ENCODE measurements around the gene EIF4G2.
"Not testable (repeated sequence)": the region's sequence is repeated elsewhere in the genome, so short reads cannot be mapped to it uniquely, and the experiment has no call there.

The EIF4G2 gene

GRCh38 chr11:10808553-10809372, at the start of gene EIF4G2:
Gene EIF4G2 (minus strand): TSS chr11:10808926.
- DNase-seq (ENCODE audit: low read depth in 2 of 2), result peak; percentile 95 to 96

GRCh38 chr11:10857709-10858438, 49.1 kb upstream of the EIF4G2 start, which contains the start of gene ZBED5:
Gene ZBED5 (minus strand): TSS chr11:10858053. CDS start chr11:10854945, 3,108 bp downstream.
- peak; percentile 89 to 90 for DNase-seq (ENCODE audit: low read depth in 2 of 2)

GRCh38 chr11:10857459-10857708, 48.7 kb upstream of the EIF4G2 start:
- DNase-seq (ENCODE audit: low read depth in 2 of 2), result no peak

- peak in 1 of 2 experiments; percentile 19 for DNase-seq (ENCODE audit: low read depth in 2 of 2)
These were observed 48.1 kb upstream of the EIF4G2 start for GRCh38 chr11:10856689-10857458.

GRCh38 chr11:10855295-10855694, 46.6 kb upstream of the EIF4G2 start:
- DNase-seq (ENCODE audit: low read depth in 2 of 2), result no peak

- DNase-seq (ENCODE audit: low read depth in 2 of 2), result no peak
These were observed 39.5 kb upstream of the EIF4G2 start for GRCh38 chr11:10847960-10848860.

- no peak for DNase-seq (ENCODE audit: low read depth in 2 of 2)
These were observed 37.9 kb upstream of the EIF4G2 start for GRCh38 chr11:10846660-10847059.

GRCh38 chr11:10845589-10845988, 36.9 kb upstream of the EIF4G2 start:
- no peak for DNase-seq (ENCODE audit: low read depth in 2 of 2)

GRCh38 chr11:10844796-10845195, 36.1 kb upstream of the EIF4G2 start:
- DNase-seq (ENCODE audit: low read depth in 2 of 2), result no peak

DNA sequence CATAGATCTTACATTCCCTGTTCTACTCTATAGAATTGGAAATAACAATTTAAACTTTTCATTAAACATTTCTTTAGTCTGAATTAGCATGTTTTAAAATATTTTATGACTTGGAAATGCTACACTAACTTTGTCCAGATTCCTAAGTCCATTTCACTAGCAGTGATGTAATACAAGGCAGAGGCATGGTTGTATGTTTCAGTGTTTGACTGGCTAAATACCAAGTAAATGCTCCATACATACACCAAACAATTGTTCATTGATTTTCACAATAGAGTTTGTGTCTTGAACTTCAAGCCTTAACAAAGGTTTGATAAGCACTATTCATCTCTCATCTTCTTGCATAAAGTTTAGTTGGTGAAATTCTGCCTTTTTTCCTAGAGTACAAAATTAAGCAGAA, 35.6 kb upstream of the EIF4G2 start:
- DNase-seq (ENCODE audit: low read depth in 2 of 2), result no peak

DNA sequence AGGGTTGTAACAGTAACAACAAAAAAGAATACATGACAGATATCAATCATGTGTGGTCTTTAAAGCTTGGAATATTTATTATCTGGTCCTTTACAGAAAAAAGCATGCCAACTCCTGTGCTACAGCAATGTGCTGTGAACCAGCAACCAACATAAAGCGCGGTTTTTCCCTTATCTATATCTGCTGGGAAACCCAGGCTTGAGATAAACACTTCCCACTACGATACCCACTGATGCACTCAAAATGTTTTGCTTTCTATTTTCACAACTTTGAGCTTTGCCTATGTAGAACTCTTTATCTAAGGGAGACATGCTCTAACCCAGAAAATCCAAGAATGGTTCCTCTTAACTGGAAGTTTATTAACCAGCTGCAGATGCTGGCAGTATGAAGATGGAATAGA, 30.2 kb upstream of the EIF4G2 start:
- no peak for DNase-seq (ENCODE audit: low read depth in 2 of 2)

- no peak for DNase-seq (ENCODE audit: low read depth in 2 of 2)
These were observed 29.4 kb upstream of the EIF4G2 start for GRCh38 chr11:10838083-10838482.

DNA sequence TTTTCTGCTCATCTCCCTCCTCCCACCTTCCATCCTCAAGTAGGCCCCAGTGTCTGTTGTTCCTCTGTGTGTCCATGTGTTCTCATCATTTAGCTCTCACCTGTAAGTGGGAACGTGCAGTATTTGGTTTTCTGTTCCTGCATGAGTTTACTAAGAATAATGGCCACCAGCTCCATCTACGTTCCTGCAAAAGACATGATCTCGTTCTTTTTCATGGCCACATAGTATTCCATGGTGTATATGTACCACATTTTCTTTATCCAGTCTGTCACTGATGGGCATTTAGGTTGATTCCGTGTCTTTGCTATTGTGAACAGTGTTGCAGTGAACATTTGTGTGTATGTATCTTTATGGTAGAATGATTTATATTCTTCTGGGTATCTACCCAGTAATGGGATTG, 28.2 kb upstream of the EIF4G2 start:
- not testable (repeated sequence) for DNase-seq (ENCODE audit: low read depth in 2 of 2)

- no peak for DNase-seq (ENCODE audit: low read depth in 2 of 2)
These were observed 20.4 kb upstream of the EIF4G2 start for GRCh38 chr11:10829139-10829538.

DNA sequence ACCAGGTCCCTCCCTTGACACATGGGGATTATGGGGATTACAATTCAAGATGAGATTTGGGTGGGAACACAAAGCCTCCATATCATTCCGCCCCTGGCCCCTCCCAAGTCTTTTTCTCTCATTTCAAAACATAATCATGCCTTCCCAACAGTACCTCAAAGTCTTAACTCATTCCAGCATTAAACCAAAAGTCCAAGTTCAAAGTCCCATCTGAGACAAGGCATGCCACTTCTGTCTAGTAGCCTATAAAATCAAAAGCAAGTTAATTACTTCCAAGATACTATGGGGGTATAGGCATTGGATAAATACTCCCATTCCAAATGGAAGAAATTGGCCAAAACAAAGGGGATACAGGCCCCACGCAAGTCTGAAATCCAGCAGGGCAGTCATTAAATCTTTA, 19.7 kb upstream of the EIF4G2 start:
- no peak for DNase-seq (ENCODE audit: low read depth in 2 of 2)

GRCh38 chr11:10824888-10825287, 16.2 kb upstream of the EIF4G2 start:
- DNase-seq (ENCODE audit: low read depth in 2 of 2), result no peak

DNA sequence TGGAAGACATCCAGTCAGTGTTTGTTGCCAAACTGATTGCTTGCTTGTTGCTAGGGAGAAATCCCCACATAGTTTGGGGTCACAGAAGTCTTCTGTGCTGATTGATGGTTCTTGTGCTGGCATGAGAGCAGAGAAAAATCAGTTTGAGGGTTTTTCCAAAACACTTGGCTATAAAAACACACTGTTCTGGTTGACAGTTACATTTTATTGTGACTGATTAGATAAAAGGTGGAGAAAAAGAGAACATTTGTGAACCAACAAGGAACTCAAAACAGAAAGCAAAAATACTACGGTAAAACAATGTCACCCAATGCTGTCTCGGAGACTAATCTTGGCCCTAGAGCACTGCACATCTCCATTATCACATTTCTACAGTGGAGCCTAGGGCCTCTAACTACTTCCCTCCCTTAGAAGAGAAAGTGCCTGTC, 14.4 kb upstream of the EIF4G2 start:
- no peak for DNase-seq (ENCODE audit: low read depth in 2 of 2)

- DNase-seq (ENCODE audit: low read depth in 2 of 2), result not testable (repeated sequence)
These were observed 13.8 kb upstream of the EIF4G2 start for GRCh38 chr11:10822491-10822890.

DNA sequence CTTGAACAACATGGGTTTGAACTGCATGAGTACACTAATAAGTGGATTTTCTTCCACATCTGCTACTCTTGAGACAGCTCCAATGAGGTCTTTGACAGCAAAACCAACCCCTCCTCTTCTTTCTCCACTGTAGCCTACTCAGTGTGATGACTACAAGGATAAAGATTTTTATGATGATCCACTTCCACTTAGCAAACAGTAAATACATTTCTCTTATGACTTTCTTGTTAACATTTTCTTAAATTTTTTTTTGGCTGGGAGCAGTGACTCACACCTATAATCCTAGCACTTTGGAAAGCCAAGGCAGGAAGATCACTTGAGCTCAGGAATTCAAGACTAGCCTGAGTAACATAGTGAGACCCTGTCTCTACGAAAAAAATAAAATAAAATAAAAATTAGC, 9.9 kb upstream of the EIF4G2 start:
- no peak for DNase-seq (ENCODE audit: low read depth in 2 of 2)

DNA sequence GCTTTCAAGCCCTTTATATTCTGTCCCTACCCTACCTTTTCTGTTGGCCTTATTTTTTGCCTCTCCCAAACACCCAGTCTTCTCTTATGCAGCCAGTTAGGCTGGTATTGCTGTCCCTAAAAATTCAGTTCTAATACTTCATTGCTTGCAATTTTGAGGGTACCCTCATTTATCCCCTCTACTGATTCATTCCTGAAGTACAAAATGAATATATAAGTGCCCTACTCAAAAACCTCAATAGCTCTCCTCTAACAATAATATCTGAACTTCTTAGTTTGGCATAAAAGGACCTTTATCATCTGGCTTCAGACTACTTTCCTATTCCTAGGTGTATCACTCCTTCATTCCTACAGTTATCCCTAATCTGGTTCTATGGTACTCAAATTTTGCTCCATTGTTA, 5.2 kb upstream of the EIF4G2 start:
- no peak for DNase-seq (ENCODE audit: low read depth in 2 of 2)

GRCh38 chr11:10809373-10810160, 841 bp upstream of the EIF4G2 start:
- DNase-seq (ENCODE audit: low read depth in 2 of 2), result no peak

Measured in stimulated activated CD4-positive, alpha-beta T cell treated with anti-CD3 and anti-CD28 coated beads, Interleukin-12 subunit alpha, Interleukin-12 subunit beta, amount 100 ng/mL, for 24 hours (primary cell).